ENCODE data around the gene RAD18. TPM values are rescaled to one million over a fixed set of nuclear protein-coding genes. Genes with fewer than 3 reads are reported as not detected.

RAD18 gene
- total RNA-seq, 2 experiments from 2014 or later, result 37.2 to 40.2 TPM

- Mint-ChIP-seq H3K36me3 (ENCODE audit: low read depth) (peaks cover 35% of the 10 kb centered on the region), H3K27ac (peak overlapping the region; percentile 88), H3K9me3 (ENCODE audit: insufficient read depth) (no peaks in the 10 kb centered on the region), H3K4me1 (ENCODE audit: low read depth) (peaks cover 41% of the 10 kb centered on the region), H3K27me3 (ENCODE audit: low read depth) (no peaks in the 10 kb centered on the region), H3K4me3 (peak overlapping the region; percentile 94)
- POLR2A ChIA-PET, result interaction anchor here (1.3 kb wide), 1 partner anchor 340 kb away, joined by 3 read pairs; no protein-coding TSS in a partner anchor
- DNase-seq, result no peak
- no peak for ATAC-seq
- CTCF ChIA-PET, result interaction anchor here (1.0 to 1.3 kb wide), 2 partner anchors 26 to 391 kb away, joined by 3 read pairs; no protein-coding TSS in a partner anchor
Observed at GRCh38 chr3:8962226-8962861, 928 bp downstream of the RAD18 start.

- H3K36me3 Mint-ChIP-seq (ENCODE audit: low read depth), result peaks cover 44% of the 10 kb centered on the region
- ChIA-PET CTCF (interaction anchor here (1.2 kb wide), 1 partner anchor 27 kb away, joined by 3 read pairs; no protein-coding TSS in a partner anchor), POLR2A (no interaction called here)
- no peaks in the 10 kb centered on the region for H3K9me3 Mint-ChIP-seq (ENCODE audit: insufficient read depth)
- H3K27me3 Mint-ChIP-seq (ENCODE audit: low read depth), result no peaks in the 10 kb centered on the region
- ATAC-seq, result no peak
- no peak for DNase-seq
- no peak overlapping the region for H3K27ac Mint-ChIP-seq
- no peak overlapping the region for H3K4me3 Mint-ChIP-seq
- peaks cover 41% of the 10 kb centered on the region for H3K4me1 Mint-ChIP-seq (ENCODE audit: low read depth)
Observed at GRCh38 chr3:8959668-8960067, 3.6 kb downstream of the RAD18 start.

GRCh38 chr3:8954938-8955763 lies 8.1 kb downstream of the RAD18 start:
- peaks cover 40% of the 10 kb centered on the region for H3K36me3 Mint-ChIP-seq (ENCODE audit: low read depth)
- ChIA-PET POLR2A (no interaction called here), CTCF (interaction anchor here (1.2 to 1.3 kb wide), 2 partner anchors 16 to 347 kb away, joined by 4 read pairs; no protein-coding TSS in a partner anchor)
- H3K27ac Mint-ChIP-seq, result no peak overlapping the region
- no peaks in the 10 kb centered on the region for H3K9me3 Mint-ChIP-seq (ENCODE audit: insufficient read depth)
- ATAC-seq (no peak), DNase-seq (no peak)
- H3K4me1 Mint-ChIP-seq (ENCODE audit: low read depth), result peaks cover 14% of the 10 kb centered on the region
- H3K27me3 Mint-ChIP-seq (ENCODE audit: low read depth), result no peaks in the 10 kb centered on the region
- no peak overlapping the region for H3K4me3 Mint-ChIP-seq

GRCh38 chr3:8953313-8953712 lies 10.0 kb downstream of the RAD18 start:
- no peak overlapping the region for H3K4me3 Mint-ChIP-seq
- no peak overlapping the region for H3K27ac Mint-ChIP-seq
- no peaks in the 10 kb centered on the region for H3K9me3 Mint-ChIP-seq (ENCODE audit: insufficient read depth)
- DNase-seq, result no peak
- ChIA-PET CTCF (interaction anchor here (0.6 to 0.9 kb wide), 3 partner anchors 19 to 1249 kb away, joined by 3 read pairs; no protein-coding TSS in a partner anchor), POLR2A (no interaction called here)
- H3K36me3 Mint-ChIP-seq (ENCODE audit: low read depth), result peaks cover 28% of the 10 kb centered on the region
- H3K4me1 Mint-ChIP-seq (ENCODE audit: low read depth), result peaks cover 2% of the 10 kb centered on the region
- H3K27me3 Mint-ChIP-seq (ENCODE audit: low read depth), result no peaks in the 10 kb centered on the region
- ATAC-seq, result no peak

GRCh38 chr3:8952130-8952529 lies 11.1 kb downstream of the RAD18 start:
- Mint-ChIP-seq H3K4me3 (no peak overlapping the region), H3K36me3 (ENCODE audit: low read depth) (peaks cover 24% of the 10 kb centered on the region), H3K9me3 (ENCODE audit: insufficient read depth) (no peaks in the 10 kb centered on the region), H3K27ac (no peak overlapping the region), H3K4me1 (ENCODE audit: low read depth) (no peaks in the 10 kb centered on the region), H3K27me3 (ENCODE audit: low read depth) (no peaks in the 10 kb centered on the region)
- ChIA-PET CTCF (no interaction called here), POLR2A (no interaction called here)
- ATAC-seq, result no peak
- DNase-seq, result no peak

GRCh38 chr3:8945890-8946600 lies 17.2 kb downstream of the RAD18 start:
- no peak for ATAC-seq
- Mint-ChIP-seq H3K36me3 (ENCODE audit: low read depth) (peaks cover 58% of the 10 kb centered on the region), H3K27me3 (ENCODE audit: low read depth) (no peaks in the 10 kb centered on the region), H3K4me1 (ENCODE audit: low read depth) (no peaks in the 10 kb centered on the region), H3K4me3 (no peak overlapping the region), H3K9me3 (ENCODE audit: insufficient read depth) (peaks cover 17% of the 10 kb centered on the region), H3K27ac (no peak overlapping the region)
- ChIA-PET POLR2A (no interaction called here), CTCF (interaction anchor here (1.0 to 2.0 kb wide), 2 partner anchors 10 to 42 kb away, joined by 4 to 7 read pairs; no protein-coding TSS in a partner anchor)
- no peak for DNase-seq

GRCh38 chr3:8942746-8943488 lies 20.4 kb downstream of the RAD18 start:
- no peak overlapping the region for H3K27ac Mint-ChIP-seq
- ChIA-PET POLR2A (no interaction called here), CTCF (no interaction called here)
- DNase-seq (no peak), ATAC-seq (no peak)
- H3K9me3 Mint-ChIP-seq (ENCODE audit: insufficient read depth), result peaks cover 17% of the 10 kb centered on the region
- H3K4me1 Mint-ChIP-seq (ENCODE audit: low read depth), result no peaks in the 10 kb centered on the region
- H3K4me3 Mint-ChIP-seq, result no peak overlapping the region
- peaks cover 67% of the 10 kb centered on the region for H3K36me3 Mint-ChIP-seq (ENCODE audit: low read depth)
- H3K27me3 Mint-ChIP-seq (ENCODE audit: low read depth), result no peaks in the 10 kb centered on the region

GRCh38 chr3:8942115-8942514 lies 21.2 kb downstream of the RAD18 start:
- ChIA-PET CTCF (no interaction called here), POLR2A (no interaction called here)
- no peak for DNase-seq
- peaks cover 68% of the 10 kb centered on the region for H3K36me3 Mint-ChIP-seq (ENCODE audit: low read depth)
- no peaks in the 10 kb centered on the region for H3K27me3 Mint-ChIP-seq (ENCODE audit: low read depth)
- peaks cover 17% of the 10 kb centered on the region for H3K9me3 Mint-ChIP-seq (ENCODE audit: insufficient read depth)
- no peaks in the 10 kb centered on the region for H3K4me1 Mint-ChIP-seq (ENCODE audit: low read depth)
- no peak overlapping the region for H3K4me3 Mint-ChIP-seq
- no peak for ATAC-seq
- no peak overlapping the region for H3K27ac Mint-ChIP-seq

GRCh38 chr3:8938021-8938420 lies 25.3 kb downstream of the RAD18 start:
- Mint-ChIP-seq H3K27ac (no peak overlapping the region), H3K4me3 (no peak overlapping the region), H3K36me3 (ENCODE audit: low read depth) (peaks cover 60% of the 10 kb centered on the region), H3K9me3 (ENCODE audit: insufficient read depth) (peaks cover 5% of the 10 kb centered on the region), H3K27me3 (ENCODE audit: low read depth) (no peaks in the 10 kb centered on the region), H3K4me1 (ENCODE audit: low read depth) (no peaks in the 10 kb centered on the region)
- no peak for ATAC-seq
- DNase-seq, result no peak
- ChIA-PET CTCF (interaction anchor here (1.3 to 1.5 kb wide), 2 partner anchors 11 to 17 kb away, joined by 4 read pairs; no protein-coding TSS in a partner anchor), POLR2A (no interaction called here)

- Mint-ChIP-seq H3K4me3 (no peak overlapping the region), H3K36me3 (ENCODE audit: low read depth) (peaks cover 56% of the 10 kb centered on the region), H3K27me3 (ENCODE audit: low read depth) (no peaks in the 10 kb centered on the region), H3K9me3 (ENCODE audit: insufficient read depth) (no peaks in the 10 kb centered on the region), H3K27ac (no peak overlapping the region), H3K4me1 (ENCODE audit: low read depth) (no peaks in the 10 kb centered on the region)
- POLR2A ChIA-PET, result no interaction called here
- CTCF ChIA-PET, result interaction anchor here (1.3 to 1.5 kb wide), 2 partner anchors 12 to 26 kb away, joined by 3 to 4 read pairs; partner anchors contain the start of gene RAD18
- DNase-seq (no peak), ATAC-seq (no peak)
Observed at GRCh38 chr3:8937064-8938020, 25.9 kb downstream of the RAD18 start.
